ENCODE data around the gene MRPS21.

- TF ChIP-seq, protein P1, sequence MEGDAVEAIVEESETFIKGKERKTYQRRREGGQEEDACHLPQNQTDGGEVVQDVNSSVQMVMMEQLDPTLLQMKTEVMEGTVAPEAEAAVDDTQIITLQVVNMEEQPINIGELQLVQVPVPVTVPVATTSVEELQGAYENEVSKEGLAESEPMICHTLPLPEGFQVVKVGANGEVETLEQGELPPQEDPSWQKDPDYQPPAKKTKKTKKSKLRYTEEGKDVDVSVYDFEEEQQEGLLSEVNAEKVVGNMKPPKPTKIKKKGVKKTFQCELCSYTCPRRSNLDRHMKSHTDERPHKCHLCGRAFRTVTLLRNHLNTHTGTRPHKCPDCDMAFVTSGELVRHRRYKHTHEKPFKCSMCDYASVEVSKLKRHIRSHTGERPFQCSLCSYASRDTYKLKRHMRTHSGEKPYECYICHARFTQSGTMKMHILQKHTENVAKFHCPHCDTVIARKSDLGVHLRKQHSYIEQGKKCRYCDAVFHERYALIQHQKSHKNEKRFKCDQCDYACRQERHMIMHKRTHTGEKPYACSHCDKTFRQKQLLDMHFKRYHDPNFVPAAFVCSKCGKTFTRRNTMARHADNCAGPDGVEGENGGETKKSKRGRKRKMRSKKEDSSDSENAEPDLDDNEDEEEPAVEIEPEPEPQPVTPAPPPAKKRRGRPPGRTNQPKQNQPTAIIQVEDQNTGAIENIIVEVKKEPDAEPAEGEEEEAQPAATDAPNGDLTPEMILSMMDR (conservative IDR thresholded peaks at IDR 0.05; ENCODE audit: low read length), result no peak
- TF ChIP-seq EZH2phosphoT487 (IDR thresholded peaks at IDR 0.05; ENCODE audit: borderline replicate concordance, low read depth, low read length), result no peak
Measured at GRCh38 chr1:150271291-150271959, 22.2 kb upstream of the MRPS21 start.

Measured in OCI-LY7 (cell line).